H1 (cell line): ENCODE results near the gene COQ8A.

Source experiments
- CHD1 ChIP-seq: IDR thresholded peaks from 2 replicates; pipeline ENCODE4 v1.6.1; 2012; ENCODE audit warnings: low read depth, low read length, improper control_type of control experiment
- EZH2 ChIP-seq: fragments of 200-600 bp; sonication (generic); IDR thresholded peaks from 2 replicates; pipeline ENCODE4 v1.7.1; 2012; ENCODE audit warnings: low read depth, mild to moderate bottlenecking, moderate library complexity, low read length, inconsistent platforms; ENCODE audit not compliant: severe bottlenecking
- GTF2F1 ChIP-seq: IDR thresholded peaks from 2 replicates; pipeline ENCODE4 v1.6.1; 2012; ENCODE audit warnings: low read depth, low read length, improper control_type of control experiment, borderline replicate concordance
- HDAC6 ChIP-seq: IDR thresholded peaks from one replicate; pipeline ENCODE4 v1.7.1; 2012; ENCODE audit warnings: low read depth, mild to moderate bottlenecking, inconsistent platforms, low read length, moderate library complexity
- POLR2A ChIP-seq, 2 experiments: IDR thresholded peaks; 1 replicate in 1 of 2; 2 replicates in 1 of 2; pipeline ENCODE4 v1.6.1; 2011; ENCODE audit warnings: low read depth in 2 of 2, low read length in 2 of 2, mild to moderate bottlenecking in 2 of 2; ENCODE audit errors: control extremely low read depth in 1 of 2
- POLR2AphosphoS5 ChIP-seq: IDR thresholded peaks from 2 replicates; pipeline ENCODE4 v1.6.1; 2011; ENCODE audit warnings: low read depth, low read length
- POU5F1 ChIP-seq: IDR thresholded peaks from 2 replicates; pipeline ENCODE4 v1.6.1; 2011; ENCODE audit warnings: low read depth, mild to moderate bottlenecking, low read length, moderate library complexity
- RNF2 ChIP-seq: fragments of 200-900, 300-1000 bp; sonication (generic); IDR thresholded peaks from 2 replicates; pipeline ENCODE4 v1.7.1; 2016; ENCODE audit warnings: borderline replicate concordance, low read depth, mild to moderate bottlenecking, antibody characterized with exemption, low read length; ENCODE audit not compliant: poor library complexity, severe bottlenecking; ENCODE audit errors: missing control alignments
- RXRA ChIP-seq: IDR thresholded peaks from 2 replicates; pipeline ENCODE4 v1.6.1; 2011; ENCODE audit warnings: low read depth, mild to moderate bottlenecking, low read length, moderate library complexity; ENCODE audit not compliant: insufficient read depth
- SP1 ChIP-seq: IDR thresholded peaks from 2 replicates; pipeline ENCODE4 v1.6.1; 2011; ENCODE audit warnings: low read depth, low read length
- TCF12 ChIP-seq: IDR thresholded peaks from 2 replicates; pipeline ENCODE4 v1.6.1; 2011; ENCODE audit warnings: low read depth, mild to moderate bottlenecking, low read length
- TF ChIP-seq, protein P1 (sequence below), 3 experiments: IDR thresholded peaks; 1 replicate in 2 of 3; 2 replicates in 1 of 3; pipeline versions ENCODE4 v1.5.1 to v1.6.1; 2011; ENCODE audit warnings: low read length in 3 of 3, mild to moderate bottlenecking in 3 of 3, inconsistent platforms in 2 of 3, low read depth in 1 of 3, moderate library complexity in 1 of 3; ENCODE audit not compliant: insufficient read depth in 1 of 3; ENCODE audit errors: control extremely low read depth in 1 of 3

DNA sequence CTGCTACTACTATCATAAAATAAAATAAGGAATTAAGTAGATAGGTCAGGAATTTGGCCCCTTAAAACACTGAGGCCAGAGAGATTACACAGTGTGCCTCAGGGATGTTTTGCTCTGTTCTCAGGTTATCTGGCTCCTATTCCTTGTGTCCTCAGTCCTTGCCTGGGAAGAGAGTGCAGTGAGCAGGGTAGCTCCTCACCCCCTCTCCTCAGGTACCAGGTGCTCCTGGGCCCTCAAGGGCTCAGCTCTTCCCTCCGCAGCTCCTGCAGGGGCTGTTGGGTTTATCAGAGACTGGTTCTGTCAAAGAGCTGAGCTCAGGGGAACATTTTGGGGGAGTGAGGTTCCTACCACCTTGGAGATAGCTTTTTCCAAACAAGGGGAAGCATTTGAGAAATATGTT, 20.1 kb upstream of the COQ8A start:
- TF ChIP-seq HDAC6 (no peak), POLR2A (IDR thresholded peaks at IDR 0.05; ENCODE audit: control extremely low read depth in 1 of 2, low read depth in 2 of 2, low read length in 2 of 2) (no peak), POLR2AphosphoS5 (no peak), EZH2 (no peak), TCF12 (no peak), GTF2F1 (no peak), CHD1 (no peak), RNF2 (no peak), RXRA (no peak), POU5F1 (no peak), SP1 (no peak)
- TF ChIP-seq, protein P1, sequence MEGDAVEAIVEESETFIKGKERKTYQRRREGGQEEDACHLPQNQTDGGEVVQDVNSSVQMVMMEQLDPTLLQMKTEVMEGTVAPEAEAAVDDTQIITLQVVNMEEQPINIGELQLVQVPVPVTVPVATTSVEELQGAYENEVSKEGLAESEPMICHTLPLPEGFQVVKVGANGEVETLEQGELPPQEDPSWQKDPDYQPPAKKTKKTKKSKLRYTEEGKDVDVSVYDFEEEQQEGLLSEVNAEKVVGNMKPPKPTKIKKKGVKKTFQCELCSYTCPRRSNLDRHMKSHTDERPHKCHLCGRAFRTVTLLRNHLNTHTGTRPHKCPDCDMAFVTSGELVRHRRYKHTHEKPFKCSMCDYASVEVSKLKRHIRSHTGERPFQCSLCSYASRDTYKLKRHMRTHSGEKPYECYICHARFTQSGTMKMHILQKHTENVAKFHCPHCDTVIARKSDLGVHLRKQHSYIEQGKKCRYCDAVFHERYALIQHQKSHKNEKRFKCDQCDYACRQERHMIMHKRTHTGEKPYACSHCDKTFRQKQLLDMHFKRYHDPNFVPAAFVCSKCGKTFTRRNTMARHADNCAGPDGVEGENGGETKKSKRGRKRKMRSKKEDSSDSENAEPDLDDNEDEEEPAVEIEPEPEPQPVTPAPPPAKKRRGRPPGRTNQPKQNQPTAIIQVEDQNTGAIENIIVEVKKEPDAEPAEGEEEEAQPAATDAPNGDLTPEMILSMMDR (IDR thresholded peaks at IDR 0.05; ENCODE audit: control extremely low read depth in 1 of 3, insufficient read depth in 1 of 3, low read depth in 1 of 3, low read length in 3 of 3), result no peak
